GM18951 (cell line): ENCODE data around the gene TENM4.

ENCODE experiments used
- POLR2A ChIP-seq: IDR thresholded peaks from 4 replicates; pipeline ENCODE4 v1.6.1; 2011; ENCODE audit warnings: mild to moderate bottlenecking; ENCODE audit not compliant: insufficient read length, insufficient read depth; ENCODE audit errors: extremely low read depth
- in situ Hi-C: fragments of 300-500 bp; cut with MboI; formaldehyde crosslinking; loops from one replicate; pipeline ENCODE4 v1.12.0; 2022; ENCODE audit warnings: low sequenced_read_pairs, mixed read lengths, inconsistent platforms; ENCODE audit not compliant: unreplicated experiment

Gene TENM4

GRCh38 chr11:78666675-78667160, 774.1 kb downstream of the TENM4 start:
- no peak for TF ChIP-seq POLR2A
- in situ Hi-C loops = no loop called here

GRCh38 chr11:78664636-78665035, 776.2 kb downstream of the TENM4 start:
- no peak for TF ChIP-seq POLR2A
- in situ Hi-C loops = no loop called here

- in situ Hi-C loops = no loop called here
- no peak for TF ChIP-seq POLR2A
These were observed 778.0 kb downstream of the TENM4 start for GRCh38 chr11:78662811-78663210.

DNA sequence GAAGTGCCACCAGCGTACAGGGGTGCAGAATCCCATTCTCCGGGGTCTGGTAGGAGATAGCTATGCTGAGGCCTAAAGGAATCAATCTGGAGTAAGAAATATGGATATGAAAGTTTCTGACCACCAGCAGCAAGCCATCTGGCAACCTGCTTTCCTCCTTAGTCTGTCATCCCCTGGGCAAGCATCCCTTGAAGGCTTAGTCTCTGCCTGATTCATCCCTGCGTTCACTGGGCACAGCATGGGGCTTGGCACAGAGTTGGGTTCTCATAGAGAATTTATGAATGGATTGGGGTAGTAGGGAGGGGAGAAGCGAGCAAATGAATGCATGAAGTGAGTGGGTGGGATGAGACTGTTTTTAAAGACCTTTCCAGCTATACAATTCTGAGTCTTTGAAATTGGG, 780.4 kb downstream of the TENM4 start:
- TF ChIP-seq POLR2A = no peak
- in situ Hi-C loops = no loop called here

DNA sequence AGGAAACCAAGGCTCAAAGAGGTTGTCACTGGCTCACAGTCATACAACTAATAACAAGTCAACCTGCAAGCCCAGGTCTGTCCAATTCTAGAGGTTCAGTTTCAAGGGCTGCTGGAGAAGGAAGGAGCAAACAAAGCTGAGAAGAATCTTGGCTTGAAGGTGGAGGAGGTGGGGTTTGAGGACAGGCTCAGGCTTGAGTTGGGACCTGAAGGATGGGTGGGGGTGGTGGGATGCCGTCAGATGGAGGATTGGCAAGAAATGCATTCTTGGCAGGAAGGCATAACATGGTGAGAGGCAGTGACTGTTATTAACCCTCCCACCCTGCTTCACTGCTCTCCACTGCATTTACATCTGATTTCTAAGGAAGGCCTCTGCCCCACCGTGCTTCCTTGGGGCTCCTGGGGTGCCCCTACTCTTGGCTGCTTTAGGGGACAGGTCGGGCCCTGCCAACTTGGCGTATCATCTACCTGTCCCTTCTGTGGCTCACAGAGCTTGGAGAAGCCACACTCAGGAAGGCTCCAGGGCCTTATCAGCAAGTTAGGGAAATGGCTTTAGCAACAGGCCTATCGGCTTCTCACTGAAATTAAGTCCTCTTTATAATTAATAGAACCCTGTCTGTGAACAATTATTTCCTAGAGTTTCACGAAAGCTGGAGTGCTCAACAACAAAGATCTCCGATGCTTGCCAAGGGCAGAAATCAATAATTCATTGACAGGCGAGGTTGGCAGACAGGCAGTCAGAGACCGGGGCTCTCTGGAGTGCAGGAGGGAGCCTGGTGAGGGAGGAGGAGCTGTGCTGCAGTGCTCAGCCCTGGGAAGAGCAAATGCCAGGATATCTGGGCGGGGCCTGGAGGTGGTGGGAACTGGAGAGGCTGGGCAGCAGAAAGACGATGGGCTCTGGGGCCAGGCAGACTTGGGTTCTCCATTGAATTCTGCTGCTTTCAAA, 781.2 kb downstream of the TENM4 start:
- no peak for TF ChIP-seq POLR2A
- in situ Hi-C loops = no loop called here

DNA sequence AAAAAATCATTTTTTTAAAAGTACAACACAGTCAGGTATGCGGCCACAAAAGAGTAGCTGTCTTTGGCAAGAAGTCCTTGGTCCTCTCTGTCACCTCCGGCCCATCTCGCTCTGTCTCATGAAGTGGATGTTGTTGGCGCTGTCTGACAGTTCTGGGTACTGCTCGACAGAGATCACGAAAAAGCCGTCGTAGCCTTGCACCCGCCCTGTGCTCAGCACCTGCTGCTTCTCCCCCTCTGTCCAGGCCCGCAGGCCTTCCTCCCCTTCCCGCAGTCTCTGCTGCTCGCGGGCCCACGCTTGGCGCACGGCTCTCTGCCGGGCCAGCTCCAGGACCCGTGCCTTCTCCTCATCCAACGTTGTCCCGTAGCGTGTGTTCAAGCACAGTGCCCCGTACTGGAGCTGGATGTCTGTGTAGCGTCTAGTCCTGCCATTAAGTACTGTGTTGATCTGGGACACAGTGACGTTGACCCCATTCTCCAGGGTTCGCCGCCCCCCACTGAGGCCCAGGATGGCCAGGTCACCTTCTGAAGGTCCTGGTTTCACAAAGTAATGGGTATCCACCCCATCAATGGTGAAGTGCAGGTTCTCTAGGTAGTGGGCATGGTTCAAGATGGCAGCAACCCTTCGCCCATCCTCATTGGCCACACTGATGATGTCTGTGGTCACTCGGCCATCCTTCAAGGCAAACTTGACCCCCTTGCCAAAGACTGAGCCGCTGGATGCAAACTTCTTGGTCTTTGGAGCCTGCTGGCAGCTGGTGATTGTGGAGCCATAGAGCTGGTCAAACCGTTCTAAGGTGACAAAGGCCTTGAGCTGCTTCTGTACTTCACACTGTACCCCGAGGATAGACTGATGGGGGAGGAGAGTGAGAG, 782.6 kb downstream of the TENM4 start:
- no peak for TF ChIP-seq POLR2A
- in situ Hi-C loops = no loop called here

DNA sequence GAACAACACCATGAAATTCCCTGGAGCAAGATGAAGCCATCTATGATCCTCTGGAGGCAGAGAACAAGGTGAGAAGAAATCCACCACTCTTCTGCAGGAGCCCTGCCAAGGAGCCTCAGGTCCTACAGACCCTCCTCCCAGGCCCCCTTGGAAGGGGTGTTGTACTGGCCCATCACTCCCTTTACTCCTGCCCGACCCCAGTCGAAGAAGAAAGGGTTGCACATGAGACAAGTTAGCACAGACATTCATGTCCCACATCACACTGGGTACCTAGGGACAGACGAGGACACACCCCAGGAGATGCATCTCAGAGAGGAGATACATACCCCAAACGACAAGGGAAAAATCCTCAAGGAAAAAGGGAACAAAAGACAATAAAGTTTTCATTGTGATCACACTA, 783.4 kb downstream of the TENM4 start:
- in situ Hi-C loops = no loop called here

DNA sequence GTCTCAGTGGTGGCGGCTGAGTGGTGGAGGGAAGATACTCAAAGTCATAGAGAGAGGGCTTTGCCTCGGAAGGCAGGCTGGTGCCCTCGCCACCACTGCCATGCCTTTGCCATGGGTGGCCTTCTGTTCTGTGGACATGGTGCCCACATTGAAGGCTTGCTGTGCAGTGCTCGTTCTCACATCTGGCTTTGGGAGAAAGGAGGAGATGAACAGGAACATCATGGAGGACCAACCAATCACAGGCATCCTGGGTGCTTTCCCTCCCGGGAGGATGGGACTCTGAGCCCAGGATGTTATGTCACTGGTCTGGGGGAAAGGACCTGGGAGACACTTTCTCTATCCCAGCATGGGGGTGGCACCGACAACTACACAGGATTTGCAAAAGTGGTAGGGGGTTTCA, 783.8 kb downstream of the TENM4 start:
- in situ Hi-C loops = no loop called here
- no peak for TF ChIP-seq POLR2A

More for the DNA sequence above, 783.4 kb downstream of the TENM4 start:
- TF ChIP-seq POLR2A = no peak

DNA sequence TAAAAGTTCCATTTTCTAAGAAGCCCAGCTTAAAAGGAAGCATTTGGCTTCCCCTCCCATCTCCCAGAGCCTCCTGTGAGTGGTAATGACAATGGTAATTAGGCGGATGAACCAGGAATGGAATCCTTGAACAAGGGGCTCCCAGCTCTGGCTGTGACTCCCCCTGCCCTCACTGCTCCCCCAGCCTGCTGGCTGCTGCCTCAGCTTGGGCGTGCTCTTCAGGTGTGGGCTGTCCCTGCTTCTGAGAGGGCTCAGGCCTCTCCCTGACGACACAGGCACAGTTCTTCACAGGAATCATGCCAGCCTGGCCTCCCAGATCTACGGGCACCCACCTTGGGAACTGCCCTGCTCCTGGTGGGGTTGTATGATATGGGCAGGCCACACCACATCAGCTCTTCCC, 784.5 kb downstream of the TENM4 start:
- in situ Hi-C loops = no loop called here
- TF ChIP-seq POLR2A = no peak

- TF ChIP-seq POLR2A = no peak
- in situ Hi-C loops = no loop called here
These were observed 785.3 kb downstream of the TENM4 start for GRCh38 chr11:78655561-78655960.

DNA sequence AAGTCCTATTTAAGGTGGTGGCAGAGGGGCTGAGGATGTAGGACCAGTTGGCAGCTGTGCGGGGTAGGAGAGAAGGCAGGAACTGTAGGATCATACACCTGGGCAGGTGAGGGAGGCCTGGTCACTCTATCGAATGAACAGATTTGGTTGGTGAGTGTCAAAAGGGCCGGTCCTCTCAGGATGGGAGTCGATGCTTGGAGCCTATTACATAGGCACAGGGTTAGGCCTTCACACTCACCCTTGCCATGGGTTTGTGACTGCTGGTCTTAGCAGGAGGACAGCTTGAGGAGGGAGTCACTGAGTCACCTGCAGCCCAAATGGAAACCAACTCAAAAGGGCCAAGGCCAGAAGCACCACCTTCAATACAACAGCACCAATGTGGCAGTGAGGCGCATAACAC, 786.0 kb downstream of the TENM4 start:
- no peak for TF ChIP-seq POLR2A
- in situ Hi-C loops = no loop called here

- in situ Hi-C loops = no loop called here
- TF ChIP-seq POLR2A = no peak
These were observed 786.8 kb downstream of the TENM4 start for GRCh38 chr11:78654071-78654470.

GRCh38 chr11:78653294-78653909, 787.4 kb downstream of the TENM4 start:
- TF ChIP-seq POLR2A = no peak
- in situ Hi-C loops = no loop called here
